Measurements from ENCODE around the gene GPD1. TPM values are rescaled to one million over a fixed set of nuclear protein-coding genes. Genes with fewer than 3 reads are reported as not detected.

The GPD1 gene
- total RNA-seq, 6 experiments from 2014 or later: 43.6 to 210 (median 110) TPM

GRCh38 chr12:50105913-50106450 is 2.2 kb downstream of the GPD1 start:
- H3K27ac ChIP-seq: peak overlapping the region in 1 of 3 donors; percentile 45
- DNase-seq (no peak), ATAC-seq (no peak)
- WGBS (ENCODE audit: insufficient coverage, low coverage, low lambda C conversion rate, missing lambda C conversion rate): 100% methylated on average over 1 of the region's 12 CpGs
- H3K9me3 ChIP-seq: no peaks in the 10 kb centered on the region
- intact Hi-C loops (cut with DNase I): no loop called here
- H3K27me3 ChIP-seq: no peaks in the 10 kb centered on the region
- no peak overlapping the region for H3K4me3 ChIP-seq
- peaks cover 0 to 10% (median 4%) of the 10 kb centered on the region in 4 donors for H3K36me3 ChIP-seq
- peaks cover 0 to 73% (median 28%) of the 10 kb centered on the region in 4 donors for H3K4me1 ChIP-seq
- no peak for TF ChIP-seq POLR2A (IDR thresholded peaks at IDR 0.05)

- Histone ChIP-seq H3K9me3 (no peaks in the 10 kb centered on the region), H3K36me3 (peaks cover 0 to 10% (median 4%) of the 10 kb centered on the region in 4 donors), H3K4me3 (no peak overlapping the region), H3K4me1 (peaks cover 0 to 73% (median 26%) of the 10 kb centered on the region in 4 donors), H3K27me3 (no peaks in the 10 kb centered on the region), H3K27ac (no peak overlapping the region)
- intact Hi-C loops (cut with DNase I): no loop called here
- TF ChIP-seq CTCF (IDR thresholded peaks at IDR 0.05) (no peak), POLR2A (IDR thresholded peaks at IDR 0.05) (no peak)
- ATAC-seq: no peak
- WGBS (ENCODE audit: insufficient coverage, low coverage, low lambda C conversion rate, missing lambda C conversion rate): no CpG with 5 or more reads among the region's 3 CpGs
- DNase-seq: no peak
Measured at GRCh38 chr12:50106907-50107306, 3.1 kb downstream of the GPD1 start.

- intact Hi-C loops (cut with DNase I): no loop called here
- H3K27ac ChIP-seq: peak overlapping the region in 1 of 3 donors; percentile 94
- no peak for DNase-seq
- peaks cover 0 to 10% (median 4%) of the 10 kb centered on the region in 4 donors for H3K36me3 ChIP-seq
- no peaks in the 10 kb centered on the region for H3K27me3 ChIP-seq
- peaks cover 0 to 67% (median 23%) of the 10 kb centered on the region in 4 donors for H3K4me1 ChIP-seq
- ATAC-seq: no peak
- no peak overlapping the region for H3K4me3 ChIP-seq
- no peaks in the 10 kb centered on the region for H3K9me3 ChIP-seq
- no peak for TF ChIP-seq CTCF (IDR thresholded peaks at IDR 0.05)
- no peak for TF ChIP-seq POLR2A (IDR thresholded peaks at IDR 0.05)
- WGBS (ENCODE audit: insufficient coverage, low coverage, low lambda C conversion rate, missing lambda C conversion rate): 85% methylated on average over 12 of the region's 17 CpGs
Measured at GRCh38 chr12:50107416-50108268, 3.8 kb downstream of the GPD1 start.

GRCh38 chr12:50109319-50109718 is 5.5 kb downstream of the GPD1 start:
- ATAC-seq (no peak), DNase-seq (no peak)
- H3K4me3 ChIP-seq: peak overlapping the region in 1 of 3 donors; percentile 88
- H3K27me3 ChIP-seq: no peaks in the 10 kb centered on the region
- H3K27ac ChIP-seq: peak overlapping the region; percentile 77 to 94 (median 78)
- peaks cover 0 to 11% (median 4%) of the 10 kb centered on the region in 4 donors for H3K36me3 ChIP-seq
- H3K9me3 ChIP-seq: no peaks in the 10 kb centered on the region
- intact Hi-C loops (cut with DNase I): no loop called here
- peaks cover 0 to 71% (median 24%) of the 10 kb centered on the region in 4 donors for H3K4me1 ChIP-seq
- TF ChIP-seq POLR2A (IDR thresholded peaks at IDR 0.05) (no peak), CTCF (IDR thresholded peaks at IDR 0.05) (no peak)
- no CpG with 5 or more reads among the region's 3 CpGs for WGBS (ENCODE audit: insufficient coverage, low coverage, low lambda C conversion rate, missing lambda C conversion rate)

All from right lobe of liver (tissue), 6 donors.